HG03196 (cell line): ENCODE data around the gene RRAGC.
"Not testable (repeated sequence)": the region's sequence is repeated elsewhere in the genome, so short reads cannot be mapped to it uniquely, and the experiment has no call there.

ENCODE experiments used
- ATAC-seq: cut with Tn5 transposase; IDR thresholded peaks from one replicate; pipeline ENCODE4 v1.9.1; 2021; ENCODE audit not compliant: unreplicated experiment

The RRAGC gene

DNA sequence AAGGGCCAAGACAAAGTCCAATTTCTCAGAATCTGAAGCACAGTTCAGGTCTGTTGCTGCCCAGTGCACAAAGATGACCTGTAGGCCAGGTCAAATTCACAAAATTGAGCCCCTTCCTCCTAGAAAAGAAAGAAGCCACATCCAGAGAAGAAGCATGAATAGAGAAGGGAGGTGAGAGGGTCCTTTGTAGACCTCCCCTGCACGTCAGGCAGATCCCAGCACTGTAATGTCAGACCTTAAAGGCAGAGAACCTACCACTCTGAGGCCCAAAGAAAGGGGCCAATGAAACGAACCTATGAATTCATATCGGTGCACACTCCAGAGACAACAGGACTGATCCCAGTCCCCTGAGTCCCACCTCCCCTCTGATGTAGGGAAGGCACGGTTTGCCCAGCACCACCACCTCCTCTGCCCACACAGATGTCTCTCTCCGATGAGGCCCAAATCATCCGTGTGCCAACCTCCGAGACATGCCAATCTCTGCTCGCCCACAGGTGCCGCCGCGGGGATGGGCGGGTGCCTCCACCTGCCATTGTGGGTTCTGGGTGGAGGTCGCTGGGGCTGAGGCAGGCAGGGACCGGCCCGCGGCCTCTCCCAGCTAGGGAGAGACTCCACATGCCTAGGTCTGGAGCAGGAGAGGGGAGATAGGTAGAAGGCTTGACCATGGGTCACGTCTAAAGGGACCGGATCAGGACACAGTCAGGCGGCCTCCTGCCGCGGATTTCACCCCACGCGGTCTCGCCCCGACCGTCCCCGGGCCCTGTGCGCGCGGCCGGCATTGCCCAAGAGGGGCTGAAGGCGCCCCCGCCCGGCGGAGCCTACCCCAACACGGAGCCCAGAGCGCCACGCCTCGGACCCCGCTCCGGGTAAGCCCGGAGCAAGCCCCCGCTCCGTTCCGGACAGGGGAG is 42.1 kb downstream of the RRAGC start:
- no peak for ATAC-seq

DNA sequence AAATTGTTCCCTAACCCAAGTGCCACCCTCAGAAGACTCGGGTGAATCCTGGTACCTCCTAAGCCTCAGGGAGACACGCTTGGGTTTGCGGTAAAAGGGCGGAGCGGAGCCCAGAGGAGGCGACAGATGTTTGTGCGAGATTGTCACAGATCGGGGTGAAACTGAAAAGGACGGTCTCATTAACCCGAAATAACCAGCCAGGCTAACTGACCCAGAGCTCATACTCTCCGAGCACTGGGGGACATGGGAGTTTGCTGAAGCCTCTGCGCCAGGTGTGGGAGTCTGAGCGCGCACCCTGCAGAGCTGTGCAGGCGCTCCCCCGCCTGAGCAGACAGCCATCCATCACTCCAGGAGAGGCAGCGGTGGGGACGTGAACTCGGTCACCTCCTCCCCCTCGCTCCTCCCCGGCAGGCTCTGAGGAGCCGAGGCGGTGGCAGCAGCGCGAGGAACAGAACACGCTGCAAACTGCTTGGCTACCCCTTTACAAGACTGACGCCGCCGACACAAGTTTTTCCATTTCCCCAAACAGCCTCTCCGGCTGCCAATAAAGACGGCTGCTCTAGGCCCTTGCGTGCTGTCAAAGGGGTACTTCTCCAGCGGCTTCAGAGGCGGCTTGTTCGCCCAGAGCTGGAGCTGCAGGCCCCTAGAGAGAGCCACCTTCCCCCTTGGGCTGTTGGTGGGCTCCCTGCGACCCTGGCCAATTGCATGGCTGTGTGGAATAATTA is 43.5 kb downstream of the RRAGC start:
- ATAC-seq: peak; percentile 69

DNA sequence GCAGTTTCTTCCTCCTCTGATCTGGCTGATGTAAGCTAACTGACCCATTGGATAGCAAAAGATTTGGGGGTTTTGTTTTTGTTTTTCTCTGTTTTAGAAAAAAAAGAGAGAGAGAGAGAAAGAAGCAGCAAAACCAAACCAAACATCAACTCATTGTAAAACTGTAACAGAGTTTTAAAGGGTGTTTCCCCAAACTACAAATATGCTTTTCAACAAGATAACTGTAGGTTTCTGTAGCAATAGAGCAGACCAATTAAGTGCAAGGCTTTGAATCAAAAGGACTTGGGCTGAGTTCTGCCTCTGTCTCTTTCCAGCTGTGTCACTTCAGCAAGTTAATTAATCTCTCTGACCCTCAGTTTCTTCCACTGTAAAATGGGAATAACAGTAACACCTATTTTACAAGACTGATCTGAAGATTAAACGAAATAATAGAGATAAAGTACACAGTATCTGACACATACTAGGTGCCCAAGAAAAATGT is 44.5 kb downstream of the RRAGC start:
- ATAC-seq: no peak

DNA sequence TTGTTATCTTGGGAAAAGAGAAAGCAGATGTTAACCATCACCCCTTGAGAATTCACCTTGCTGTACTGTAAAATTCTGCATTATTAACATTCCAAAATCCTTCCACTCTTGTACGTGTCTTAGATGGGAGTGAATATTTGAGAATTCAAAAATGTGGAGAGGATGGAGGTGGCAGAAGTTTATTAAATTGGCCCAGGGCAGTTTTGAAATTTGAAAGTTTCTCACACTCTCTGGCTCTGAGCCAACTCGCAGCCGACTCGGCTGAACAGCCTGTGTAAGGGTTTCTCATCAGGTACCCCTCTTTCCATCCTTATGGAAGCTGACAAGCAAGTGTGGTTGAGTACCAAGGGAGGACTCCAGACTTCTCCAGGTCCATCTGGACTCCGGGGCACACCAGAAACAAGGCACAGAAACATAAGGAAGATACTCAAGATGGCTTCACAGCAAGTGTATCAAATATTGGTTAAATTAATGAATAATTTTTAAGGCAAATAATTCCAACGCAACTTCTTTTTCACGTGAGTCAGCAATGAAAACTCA is 45.1 kb downstream of the RRAGC start:
- ATAC-seq: no peak

DNA sequence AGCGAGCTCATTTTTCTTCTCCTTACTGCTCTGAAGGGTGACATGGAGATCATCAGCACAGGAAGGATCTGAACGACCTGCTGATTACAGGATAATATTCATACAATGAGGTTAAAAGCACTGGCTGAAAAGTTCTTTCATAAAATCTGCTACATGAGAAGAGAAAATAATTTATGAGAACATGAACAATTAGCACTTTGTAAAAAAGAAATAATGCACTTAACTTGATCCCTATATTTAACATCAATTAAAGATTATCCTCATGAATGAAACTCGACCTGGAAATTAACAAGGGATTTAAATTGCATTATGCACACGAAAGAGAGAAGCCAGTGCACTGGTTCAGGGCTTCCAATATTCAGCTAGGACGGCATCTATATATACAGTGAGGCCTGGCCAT is 46.6 kb downstream of the RRAGC start:
- ATAC-seq: no peak

DNA sequence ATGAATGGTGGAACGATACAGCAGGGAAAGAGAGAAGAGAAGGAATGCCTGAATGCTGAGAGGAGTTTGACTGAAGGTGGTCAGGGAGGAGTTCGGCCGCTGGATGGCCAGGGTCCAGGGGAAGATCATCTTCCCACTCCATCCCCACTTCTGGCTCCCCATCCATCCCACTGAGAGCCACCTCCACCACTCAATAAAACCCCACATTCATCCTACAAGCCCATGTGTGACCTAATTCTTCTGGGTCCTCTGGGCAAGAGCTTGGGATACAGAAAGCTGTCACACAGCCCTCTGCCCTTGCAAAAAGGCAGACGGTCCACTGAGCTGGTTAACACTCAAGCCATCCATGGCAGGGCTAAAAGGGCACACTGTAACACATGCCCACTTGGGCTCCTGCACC is 48.1 kb downstream of the RRAGC start:
- ATAC-seq: not testable (repeated sequence)

DNA sequence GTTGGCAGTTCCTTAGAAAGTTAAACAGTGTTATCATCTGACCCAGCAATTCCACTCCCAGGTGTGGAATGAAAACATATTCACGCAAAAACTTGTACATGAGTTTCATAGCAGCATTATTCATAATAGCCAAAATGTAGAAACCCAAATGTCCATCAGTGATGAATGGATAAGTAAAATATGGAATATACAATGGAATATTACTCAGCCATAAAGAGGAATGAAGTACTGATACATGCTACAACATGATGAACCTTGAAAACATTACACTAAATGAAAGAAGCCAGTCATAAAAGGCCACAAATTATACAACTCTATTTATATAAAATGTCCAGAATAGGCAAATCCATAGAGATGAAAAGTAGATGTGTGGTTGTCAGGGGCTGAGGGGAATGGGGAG is 53.5 kb downstream of the RRAGC start:
- no peak for ATAC-seq

DNA sequence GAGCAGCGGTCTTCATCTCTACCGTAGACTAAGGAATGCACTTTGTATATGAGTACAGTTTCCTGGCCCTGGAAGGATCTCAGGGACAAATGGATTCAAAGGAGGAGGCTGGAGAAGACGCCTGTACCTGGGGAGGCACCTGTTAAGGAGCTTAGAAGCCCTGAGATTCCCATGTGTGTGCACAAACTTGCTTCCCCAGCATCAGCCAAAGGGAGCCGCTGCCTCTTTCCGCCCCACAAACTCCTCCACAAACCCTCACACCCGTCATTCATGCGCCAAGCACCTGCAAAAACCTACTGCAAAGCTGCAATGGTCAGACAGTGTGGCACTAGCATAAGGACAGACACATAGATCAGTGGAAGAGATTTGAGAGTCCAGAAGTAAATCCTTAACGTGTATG is 54.5 kb downstream of the RRAGC start:
- no peak for ATAC-seq

DNA sequence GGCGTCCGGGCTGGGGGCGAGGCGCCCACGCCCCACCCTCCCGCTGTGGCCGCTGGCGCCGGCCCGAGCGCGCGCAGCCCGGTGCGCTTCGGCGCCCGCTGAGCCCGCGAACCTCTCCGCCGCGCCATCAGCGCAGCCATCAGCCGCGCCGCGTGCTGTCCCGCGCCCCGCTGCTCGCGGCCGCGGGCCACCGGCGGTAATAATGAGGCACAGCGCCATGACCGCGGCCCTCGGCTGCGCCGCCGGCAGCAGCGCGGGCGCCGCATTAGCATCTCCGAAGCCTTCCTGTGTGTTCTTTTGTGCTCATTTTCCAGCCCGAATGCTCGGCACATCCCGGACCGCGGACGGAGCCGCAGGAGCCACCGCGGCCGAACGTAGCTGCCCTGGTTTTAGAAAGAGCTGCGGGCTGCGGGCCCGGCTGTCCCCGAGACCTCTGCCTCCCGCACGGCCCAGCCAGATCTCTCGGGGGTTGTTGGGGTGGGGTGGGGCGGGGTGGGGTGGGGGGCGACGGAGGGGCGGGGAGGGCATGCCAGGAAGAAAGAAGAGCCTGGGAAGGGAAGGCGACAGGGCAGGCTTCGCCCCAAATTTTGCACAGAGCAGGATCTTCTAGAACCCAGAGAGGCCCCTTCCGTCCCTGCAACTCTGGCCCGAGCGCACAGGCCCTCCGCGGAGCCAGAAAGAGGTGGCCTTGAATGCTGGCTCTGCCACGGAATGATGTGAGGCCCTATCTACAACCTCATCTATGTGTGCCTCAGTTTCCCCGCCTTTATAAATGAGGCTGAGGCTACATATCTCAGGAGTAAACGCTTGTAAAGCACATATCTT is 55.3 kb downstream of the RRAGC start:
- no peak for ATAC-seq

DNA sequence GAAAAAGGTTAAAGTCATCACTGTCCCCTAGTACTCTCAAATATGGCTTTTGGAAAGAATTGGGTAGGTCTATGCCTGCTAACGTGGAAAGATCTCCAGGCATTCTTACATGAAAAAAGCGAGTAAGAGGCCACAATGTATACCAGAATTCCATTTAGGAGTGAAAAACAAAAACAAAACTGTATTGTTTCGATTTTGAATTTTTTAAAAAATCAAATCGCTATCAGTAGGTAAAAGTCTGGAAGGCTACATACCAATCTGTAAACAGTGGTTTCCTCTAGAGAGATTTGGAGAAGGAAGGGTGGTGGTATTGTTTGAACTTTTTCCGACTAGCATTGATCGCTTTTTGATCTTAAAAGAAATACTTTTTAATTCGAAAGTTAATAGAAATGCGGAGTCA is 55.9 kb downstream of the RRAGC start:
- ATAC-seq: no peak

DNA sequence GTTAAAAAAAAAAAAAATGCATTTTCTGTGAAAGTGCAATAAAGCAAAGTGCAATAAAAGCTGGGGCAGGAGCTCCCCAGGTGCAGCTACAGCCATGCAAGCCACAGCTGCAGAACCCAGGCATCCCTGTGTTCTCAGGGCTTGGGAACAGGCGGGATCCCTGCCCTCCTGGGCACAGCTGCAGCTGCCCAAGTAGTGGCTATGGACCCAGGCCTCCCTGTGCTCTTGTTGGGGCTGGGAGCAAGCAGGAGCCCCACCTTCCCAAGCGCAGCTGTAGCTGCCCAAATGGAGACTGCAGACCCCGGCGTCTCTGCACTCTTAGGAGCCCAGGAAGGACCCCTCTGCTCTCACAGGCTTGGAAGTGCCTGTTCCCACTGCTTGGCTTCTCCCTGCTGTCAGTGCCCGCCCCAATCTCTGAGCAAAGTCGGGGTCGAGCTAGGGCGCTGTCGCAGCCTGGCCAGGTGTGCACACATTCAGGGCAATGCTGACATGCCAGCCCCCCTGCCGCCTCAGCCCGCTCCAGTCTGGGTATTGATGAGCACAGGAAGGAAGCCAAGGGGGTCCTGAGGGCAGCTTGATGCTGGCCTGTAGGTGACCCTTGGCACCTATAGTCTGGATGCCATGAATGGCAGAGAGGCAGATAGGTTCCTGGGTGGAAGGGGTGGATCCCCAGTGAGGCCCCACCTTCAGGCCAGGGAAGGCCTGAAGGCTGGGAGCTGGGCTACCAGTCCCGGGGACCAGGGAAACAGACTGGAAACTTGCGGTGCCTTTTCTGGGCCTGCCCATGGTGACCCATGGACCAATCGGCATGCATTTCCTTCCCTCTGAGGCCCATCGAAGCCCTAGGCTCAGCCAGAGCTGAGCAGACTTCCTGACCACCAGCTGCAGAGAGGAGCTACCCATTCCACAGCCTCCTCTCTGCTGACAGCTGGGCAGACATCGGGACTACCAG is 58.6 kb downstream of the RRAGC start:
- ATAC-seq: no peak

DNA sequence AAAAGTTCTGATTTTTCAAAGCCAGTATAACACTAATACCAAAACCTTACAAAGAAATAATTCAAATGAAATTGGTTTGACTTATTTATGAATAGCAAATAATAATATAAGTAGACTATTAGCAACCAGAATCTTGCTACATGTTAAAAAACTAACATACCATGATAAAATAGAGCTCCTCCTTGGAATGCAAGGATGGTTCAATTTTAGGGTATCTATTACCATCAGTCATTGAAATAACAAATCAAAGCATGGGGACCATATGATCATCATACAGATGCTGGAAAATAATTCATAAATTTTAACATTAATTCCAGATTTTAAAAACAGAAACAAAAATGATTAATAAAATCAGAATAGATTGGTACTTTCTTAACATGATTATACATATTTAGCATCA is 66.3 kb downstream of the RRAGC start:
- no peak for ATAC-seq

DNA sequence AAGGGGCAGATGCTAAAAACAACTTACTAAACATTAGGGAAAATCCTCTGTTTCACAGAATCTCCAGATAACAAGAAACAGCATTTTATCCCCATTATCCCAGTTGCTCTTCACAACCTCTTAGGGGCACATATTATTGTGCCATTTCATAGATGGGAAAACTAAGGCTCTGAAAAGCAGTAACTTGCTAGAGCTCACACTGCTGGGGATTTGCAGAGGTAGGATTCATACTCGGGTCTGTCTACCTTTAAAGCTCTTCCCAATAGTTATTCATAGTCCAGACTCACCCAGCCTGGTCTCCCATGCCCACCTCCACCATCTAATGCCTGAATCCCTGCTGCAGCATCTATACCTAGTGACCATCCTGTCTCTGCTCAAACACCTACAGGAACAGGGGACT is 67.7 kb downstream of the RRAGC start:
- ATAC-seq: no peak

DNA sequence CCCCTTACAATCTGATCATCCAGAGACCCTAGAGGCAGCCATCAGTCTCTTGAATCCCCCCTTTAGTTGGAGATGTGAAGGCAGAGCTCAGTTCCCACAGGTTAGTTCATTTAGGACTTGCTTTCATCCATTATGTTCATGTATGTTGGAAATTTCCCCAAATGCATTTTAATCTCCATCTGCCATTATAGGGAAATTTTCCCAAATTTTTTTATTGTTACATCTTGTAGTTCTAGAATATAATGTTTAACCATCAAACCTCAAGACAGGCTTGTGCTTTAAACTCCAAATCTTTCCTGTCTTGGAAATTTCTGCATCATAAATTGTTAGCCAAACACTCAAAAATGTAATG is 68.4 kb downstream of the RRAGC start:
- no peak for ATAC-seq

DNA sequence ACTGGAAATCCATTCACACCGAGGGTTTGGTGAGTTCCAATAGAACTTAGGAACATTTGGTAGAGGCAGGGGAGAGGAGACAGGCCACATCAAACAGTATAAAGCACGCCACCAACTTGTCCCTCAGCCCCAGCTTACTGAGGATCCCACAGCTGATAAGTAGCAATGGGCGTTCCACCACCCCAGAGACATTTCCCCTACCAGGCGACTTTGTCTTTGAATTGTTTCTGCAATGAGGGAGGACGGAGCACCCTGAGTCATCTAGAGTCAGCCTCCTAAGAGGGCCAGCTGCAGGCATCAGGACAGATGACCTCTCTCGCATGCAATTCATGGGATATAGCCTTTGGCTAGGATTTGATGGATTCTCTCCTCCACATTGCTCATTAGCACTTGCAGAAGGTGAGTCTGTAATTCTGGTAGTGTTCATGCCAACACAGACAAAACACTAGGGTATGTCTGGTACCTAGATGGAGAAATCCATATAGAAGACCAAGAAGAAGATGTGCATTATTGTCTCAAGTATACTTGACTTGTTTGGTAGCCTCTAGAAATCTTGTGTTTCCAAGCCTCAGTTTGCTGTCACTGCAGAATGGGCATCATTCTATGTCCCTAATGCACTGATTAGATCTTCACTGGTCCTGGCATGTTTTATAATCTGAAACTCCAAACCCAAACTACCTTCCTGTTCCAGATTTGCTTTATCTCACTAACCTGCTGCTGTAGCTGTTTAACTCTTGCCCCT is 69.0 kb downstream of the RRAGC start:
- ATAC-seq: no peak

DNA sequence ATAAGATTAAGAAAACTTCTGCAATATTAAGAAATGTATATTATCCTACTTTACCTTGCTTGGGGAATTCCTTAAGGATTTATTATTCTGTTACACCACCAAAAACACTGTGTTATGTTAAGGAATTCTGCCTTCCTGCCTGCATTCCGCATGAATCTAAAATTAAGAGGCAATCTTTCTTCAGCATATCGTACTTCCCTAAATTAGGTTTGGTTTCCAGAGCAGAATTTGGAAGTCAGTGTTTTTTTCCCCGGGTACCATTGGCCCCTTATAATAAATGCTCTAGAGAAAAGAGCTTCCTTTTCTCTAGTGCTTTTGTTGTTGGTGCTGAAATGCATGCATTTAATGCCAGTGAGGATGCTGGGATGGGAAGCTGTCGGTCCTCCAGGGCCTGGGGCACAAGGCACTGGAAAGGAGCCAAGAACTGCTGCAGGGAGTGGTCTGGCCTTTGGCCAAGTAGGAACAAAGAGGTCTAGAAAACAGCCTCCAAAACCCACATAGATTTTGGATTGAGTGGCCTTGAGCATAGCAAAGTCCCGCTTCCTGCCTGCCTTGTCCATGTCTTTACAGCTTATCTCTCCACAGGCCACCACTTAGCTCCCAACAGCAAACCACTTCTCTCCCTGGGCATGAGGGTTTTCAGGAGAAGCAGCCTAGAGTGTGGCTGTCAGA is 69.9 kb downstream of the RRAGC start:
- ATAC-seq: no peak

DNA sequence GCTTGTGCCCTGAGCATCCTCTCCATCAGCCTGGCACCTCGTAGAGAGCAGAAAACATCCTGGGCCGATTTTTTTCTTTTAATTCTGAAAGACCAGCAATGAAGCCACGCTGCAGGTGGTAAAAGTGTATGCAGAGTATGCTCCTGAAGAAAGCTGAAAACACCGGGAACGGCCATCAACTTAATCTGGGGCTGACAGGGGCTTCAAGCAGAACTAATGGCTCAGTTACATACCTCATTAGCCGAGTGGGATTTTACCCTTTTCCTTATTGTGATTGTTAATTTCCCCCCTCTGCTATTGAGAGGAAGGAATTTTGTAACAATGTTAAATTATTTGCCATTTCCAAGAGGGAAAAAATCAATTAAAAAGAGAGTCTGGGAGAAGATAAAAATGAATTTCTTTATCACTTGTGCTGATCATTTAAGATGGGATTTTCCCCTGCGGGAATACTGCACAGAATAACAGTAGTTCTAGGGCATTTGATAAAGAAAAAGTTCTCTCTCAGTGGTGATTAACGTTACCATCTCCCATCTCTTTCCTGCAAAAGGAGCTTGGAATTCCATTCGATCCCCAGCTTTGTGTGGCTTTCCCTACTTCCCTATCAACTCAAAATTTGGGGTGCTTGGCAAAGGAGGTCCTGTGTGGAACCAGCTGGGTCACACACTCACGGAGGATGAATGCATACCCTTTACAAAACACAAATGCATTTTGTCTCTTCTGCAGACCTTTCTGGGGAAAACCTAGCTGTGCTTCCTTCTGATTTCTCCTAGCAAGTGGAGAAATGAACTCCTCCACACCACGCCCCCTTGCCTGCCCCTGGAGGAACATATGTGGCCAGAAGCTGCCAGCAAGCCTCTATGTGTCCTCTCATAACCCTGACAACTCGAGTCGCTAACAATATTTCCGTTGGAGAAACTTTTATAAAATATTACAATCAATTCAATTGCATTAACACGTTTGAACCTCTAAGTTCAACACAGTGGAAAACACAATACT is 70.9 kb downstream of the RRAGC start:
- no peak for ATAC-seq
